GM12878 (cell line): ENCODE results near the gene MCRIP2. TPM values are rescaled to one million over a fixed set of nuclear protein-coding genes. Genes with fewer than 3 reads are reported as not detected.

Source experiments
- BCLAF1 ChIP-seq: fragments of 450-650 bp; IDR thresholded peaks from 2 replicates; pipeline ENCODE4 v1.6.1; 2017; ENCODE audit warnings: antibody characterized with exemption, mild to moderate bottlenecking, moderate library complexity
- BRCA1 ChIP-seq: IDR thresholded peaks from 2 replicates; pipeline ENCODE4 v1.6.1; 2011; ENCODE audit warnings: low read depth, low read length, improper control_type of control experiment
- CHD1 ChIP-seq: IDR thresholded peaks from 2 replicates; pipeline ENCODE4 v1.6.1; 2012; ENCODE audit warnings: low read depth, low read length, improper control_type of control experiment
- ESRRA ChIP-seq: IDR thresholded peaks from 2 replicates; pipeline ENCODE4 v1.6.1; 2012; ENCODE audit warnings: mild to moderate bottlenecking, low read length, improper control_type of control experiment
- FOS ChIP-seq: IDR thresholded peaks from 3 replicates; pipeline ENCODE4 v1.6.1; 2011; ENCODE audit warnings: borderline replicate concordance; ENCODE audit not compliant: insufficient read length; ENCODE audit errors: extremely low read depth
- IRF3 ChIP-seq: fragments of 450-650 bp; IDR thresholded peaks from 2 replicates; pipeline ENCODE4 v1.6.1; 2014; ENCODE audit warnings: mild to moderate bottlenecking
- MYC ChIP-seq: IDR thresholded peaks from 2 replicates; pipeline ENCODE4 v1.6.1; 2011; ENCODE audit warnings: mild to moderate bottlenecking, low read length, moderate library complexity, inconsistent platforms; ENCODE audit not compliant: insufficient read depth, insufficient replicate concordance, insufficient read length, severe bottlenecking
- NBN ChIP-seq: fragments of 450-650 bp; IDR thresholded peaks from 2 replicates; pipeline ENCODE4 v1.6.1; 2016
- NR2C2 ChIP-seq: IDR thresholded peaks from 2 replicates; pipeline ENCODE4 v1.6.1; 2011; ENCODE audit warnings: borderline replicate concordance, low read depth; ENCODE audit not compliant: control insufficient read depth, insufficient read length
- PBX3 ChIP-seq: IDR thresholded peaks from 2 replicates; pipeline ENCODE4 v1.6.1; 2011; ENCODE audit warnings: mild to moderate bottlenecking, low read depth, low read length, moderate library complexity; ENCODE audit not compliant: insufficient replicate concordance
- POLR2AphosphoS5 ChIP-seq: IDR thresholded peaks from 2 replicates; pipeline ENCODE4 v1.6.1; 2011; ENCODE audit warnings: mild to moderate bottlenecking, low read length, inconsistent platforms
- RAD51 ChIP-seq: fragments of 450-650 bp; IDR thresholded peaks from 2 replicates; pipeline ENCODE4 v1.6.1; 2016; ENCODE audit warnings: moderate library complexity, mild to moderate bottlenecking, inconsistent platforms
- RELA ChIP-seq: fragments of 450-650 bp; IDR thresholded peaks from 2 replicates; pipeline ENCODE4 v1.8.0; 2014; ENCODE audit warnings: borderline replicate concordance; ENCODE audit not compliant: partially characterized antibody
- RUNX3 ChIP-seq: IDR thresholded peaks from 2 replicates; pipeline ENCODE4 v1.6.1; 2012; ENCODE audit warnings: low read length, inconsistent platforms
- SMAD5 ChIP-seq: IDR thresholded peaks from 2 replicates; pipeline ENCODE4 v1.6.1; 2016; ENCODE audit warnings: antibody characterized with exemption, low read depth
- SMARCA5 ChIP-seq: fragments of 450-650 bp; IDR thresholded peaks from 2 replicates; pipeline ENCODE4 v1.6.1; 2017; ENCODE audit warnings: mild to moderate bottlenecking
- SUZ12 ChIP-seq: fragments of 200-600 bp; sonication (generic); IDR thresholded peaks from one replicate; pipeline ENCODE4 v1.6.1; 2018; ENCODE audit warnings: antibody characterized with exemption, mild to moderate bottlenecking; ENCODE audit not compliant: unreplicated experiment
- TAF1 ChIP-seq: IDR thresholded peaks from 2 replicates; pipeline ENCODE4 v1.6.1; 2011; ENCODE audit warnings: mild to moderate bottlenecking, low read depth, low read length, borderline replicate concordance
- USF2 ChIP-seq: IDR thresholded peaks from 2 replicates; pipeline ENCODE4 v1.6.1; 2011; ENCODE audit warnings: low read depth, low read length, improper control_type of control experiment, borderline replicate concordance
- YBX1 ChIP-seq: fragments of 450-650 bp; IDR thresholded peaks from 2 replicates; pipeline ENCODE4 v1.6.1; 2016; ENCODE audit warnings: antibody characterized with exemption
- ZBED1 ChIP-seq: IDR thresholded peaks from 2 replicates; pipeline ENCODE4 v1.6.1; 2016; ENCODE audit warnings: borderline replicate concordance
- ZNF207 ChIP-seq: fragments of 450-650 bp; IDR thresholded peaks from 2 replicates; pipeline ENCODE4 v1.6.1; 2014; ENCODE audit warnings: antibody characterized with exemption, mild to moderate bottlenecking, borderline replicate concordance
- ZNF217 ChIP-seq: fragments of 450-650 bp; IDR thresholded peaks from 2 replicates; pipeline ENCODE4 v1.6.1; 2017; ENCODE audit warnings: antibody characterized with exemption, mild to moderate bottlenecking
- ZNF384 ChIP-seq: IDR thresholded peaks from 2 replicates; pipeline ENCODE4 v1.6.1; 2012; ENCODE audit warnings: low read depth, mild to moderate bottlenecking, low read length, improper control_type of control experiment, borderline replicate concordance
- polyA plus RNA-seq, 11 experiments: library from polyadenylated mRNA; depleted of rRNA in 4 of 11; unstranded in 6 of 11; stranded (reverse) in 5 of 11; fragments of >200 nt; fragmentation: Nextera tagmentation in 4 of 11; fragmentation: Illumina TruSeq in 1 of 11; extraction: Ambion mirVana in 4 of 11; extraction: Trizol in 1 of 11; gene quantifications; 1 replicate in 1 of 11; 2 replicates in 10 of 11; pipeline versions ENCODE4 v1.2.1 to v1.2.3, GENCODE V29; 2011 to 2016; ENCODE audit warnings: inconsistent platforms in 2 of 11, missing spikeins in 2 of 11, low read depth in 1 of 11
- total RNA-seq, 4 experiments: library from RNA; depleted of rRNA in 3 of 4; stranded (reverse); fragments of >200 nt in 3 of 4; fragmentation: Illumina TruSeq in 1 of 4; extraction: Trizol in 1 of 4; gene quantifications; 2 replicates each; pipeline versions ENCODE4 v1.2.1 to v1.2.3, GENCODE V29; 2013 to 2021

Gene MCRIP2
- total and polyA plus RNA-seq, 10 of the 15 experiments (the other 5 are each of a cell fraction or from before 2014, with no cell fraction given) = 0.19 to 93.1 (median 57.9) TPM

- no peak for TF ChIP-seq MYC
- no peak for TF ChIP-seq RUNX3
- peak; percentile 56; the same call in 1 of the 2 replicates for TF ChIP-seq BCLAF1
- no peak for TF ChIP-seq YBX1
- TF ChIP-seq IRF3 = no peak
- no peak for TF ChIP-seq FOS
- TF ChIP-seq ZNF217 = 0 out of 2 replicates have a peak, but pooled peaks have one; percentile 47
- TF ChIP-seq POLR2AphosphoS5 = no peak; the same call in 1 of the 2 replicates
- no peak for TF ChIP-seq ZNF207
- TF ChIP-seq SMARCA5 = peak; percentile 99
- no peak for TF ChIP-seq ZNF384
- TF ChIP-seq ZBED1 = no peak
- no peak for TF ChIP-seq BRCA1
- TF ChIP-seq SMAD5 = no peak
- peak; percentile 45; the same call in 1 of the 2 replicates for TF ChIP-seq NBN
- no peak for TF ChIP-seq NR2C2
- no peak for TF ChIP-seq PBX3
- TF ChIP-seq CHD1 = no peak
- TF ChIP-seq TAF1 = no peak; the same call in 1 of the 2 replicates
- TF ChIP-seq SUZ12 = no peak
- no peak for TF ChIP-seq USF2
- no peak for TF ChIP-seq RELA
- TF ChIP-seq RAD51 = no peak
- no peak for TF ChIP-seq ESRRA
Measured at GRCh38 chr16:679814-680624, 38.4 kb downstream of the MCRIP2 start, which contains the start of gene STUB1 (continued).
